Measurements from ENCODE around the gene STXBP2.

GRCh38 chr19:7679771-7680605, 43.1 kb downstream of the STXBP2 start:
- TF ChIP-seq POLR2A (IDR thresholded peaks at IDR 0.05; ENCODE audit: low read depth) (no peak), CTCF (IDR thresholded peaks at IDR 0.05) (no peak), POLR2AphosphoS5 (IDR thresholded peaks at IDR 0.05) (no peak)

Data from esophagus muscularis mucosa (tissue), 3 donors.